ENCODE data around the gene DACH1.
A peak's percentile ranks its signal among the peaks of the same experiment; 100 is the strongest.
"Not testable (repeated sequence)": the region's sequence is repeated elsewhere in the genome, so short reads cannot be mapped to it uniquely, and the experiment has no call there.

DACH1 gene

DNA sequence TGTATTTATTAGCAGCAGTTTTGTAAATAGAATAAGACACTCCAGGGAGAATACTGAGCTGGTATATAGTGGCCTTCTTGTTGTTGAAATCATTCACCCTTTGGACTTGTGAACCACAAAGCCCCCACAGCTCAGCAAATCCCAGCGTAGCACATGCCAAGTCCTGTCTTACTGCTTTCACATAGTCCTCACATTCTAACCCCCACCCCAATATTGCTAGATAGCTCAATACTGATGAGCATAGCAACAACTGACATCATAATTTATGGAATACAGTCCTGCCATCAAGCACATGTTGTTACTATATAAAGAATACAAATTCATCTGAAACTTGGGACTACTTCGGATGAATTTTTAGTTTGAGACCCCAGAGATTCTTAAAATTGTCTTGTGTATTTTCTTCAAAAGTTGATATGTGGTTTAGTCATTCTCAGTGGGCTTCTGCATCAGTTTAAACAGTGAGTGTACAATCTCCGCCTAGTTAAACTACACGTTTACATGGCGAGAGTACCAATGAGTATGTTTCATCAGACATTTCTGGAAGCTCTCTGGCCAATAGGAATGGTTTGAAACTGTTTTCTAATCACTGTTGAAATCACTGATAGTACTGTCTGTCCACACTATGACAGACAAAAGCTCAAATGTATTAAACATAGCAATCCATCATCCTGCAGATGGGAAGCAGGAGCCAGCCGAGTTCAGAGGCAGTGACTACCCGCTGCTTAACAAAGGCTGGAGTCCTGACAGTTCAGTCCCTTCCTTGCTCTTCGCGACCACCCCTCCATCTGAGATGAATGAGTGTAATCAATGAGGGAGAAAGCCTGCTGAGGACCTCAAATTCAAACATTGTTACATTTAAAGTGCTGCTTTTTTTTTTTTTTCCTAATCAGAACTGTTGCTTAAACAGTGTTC lies 15.2 kb downstream of the DACH1 start:
- DNase-seq (ENCODE audit: low read depth in 1 of 2, low spot score in 1 of 2), result no peak
- H3K4me3 ChIP-seq (replicated peaks; ENCODE audit: insufficient read depth, low read length), result no peak overlapping the region
- no peak for TF ChIP-seq SPI1 (IDR thresholded peaks at IDR 0.05; ENCODE audit: borderline replicate concordance, low read depth)
- no peaks in the 10 kb centered on the region for H3K27me3 ChIP-seq (ENCODE audit: insufficient read depth, poor library complexity, severe bottlenecking)
- H3K27ac ChIP-seq (replicated peaks), result no peak overlapping the region

DNA sequence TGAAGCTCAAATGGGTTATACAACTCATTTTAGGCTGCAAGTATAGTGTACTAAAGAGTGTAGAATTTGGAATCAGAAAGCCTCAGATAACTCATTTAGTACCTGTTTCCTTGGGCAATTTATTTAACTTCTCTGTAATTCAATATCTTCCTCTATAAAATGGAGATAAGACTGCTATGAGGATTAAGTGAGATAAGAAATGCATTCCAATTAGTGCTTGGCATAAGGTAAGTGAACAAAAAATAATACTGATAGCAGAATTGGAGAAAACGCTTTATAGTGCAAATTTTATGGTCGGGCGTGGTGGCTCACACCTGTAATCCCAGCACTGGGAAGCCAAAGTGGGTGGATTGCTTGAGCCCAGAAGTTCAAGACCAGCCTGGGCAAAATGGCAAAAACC lies 25.0 kb downstream of the DACH1 start:
- DNase-seq (ENCODE audit: low read depth in 1 of 2, low spot score in 1 of 2), result no peak
- no peaks in the 10 kb centered on the region for H3K27me3 ChIP-seq (ENCODE audit: insufficient read depth, poor library complexity, severe bottlenecking)
- no peak overlapping the region for H3K4me3 ChIP-seq (replicated peaks; ENCODE audit: insufficient read depth, low read length)
- TF ChIP-seq, protein P1, sequence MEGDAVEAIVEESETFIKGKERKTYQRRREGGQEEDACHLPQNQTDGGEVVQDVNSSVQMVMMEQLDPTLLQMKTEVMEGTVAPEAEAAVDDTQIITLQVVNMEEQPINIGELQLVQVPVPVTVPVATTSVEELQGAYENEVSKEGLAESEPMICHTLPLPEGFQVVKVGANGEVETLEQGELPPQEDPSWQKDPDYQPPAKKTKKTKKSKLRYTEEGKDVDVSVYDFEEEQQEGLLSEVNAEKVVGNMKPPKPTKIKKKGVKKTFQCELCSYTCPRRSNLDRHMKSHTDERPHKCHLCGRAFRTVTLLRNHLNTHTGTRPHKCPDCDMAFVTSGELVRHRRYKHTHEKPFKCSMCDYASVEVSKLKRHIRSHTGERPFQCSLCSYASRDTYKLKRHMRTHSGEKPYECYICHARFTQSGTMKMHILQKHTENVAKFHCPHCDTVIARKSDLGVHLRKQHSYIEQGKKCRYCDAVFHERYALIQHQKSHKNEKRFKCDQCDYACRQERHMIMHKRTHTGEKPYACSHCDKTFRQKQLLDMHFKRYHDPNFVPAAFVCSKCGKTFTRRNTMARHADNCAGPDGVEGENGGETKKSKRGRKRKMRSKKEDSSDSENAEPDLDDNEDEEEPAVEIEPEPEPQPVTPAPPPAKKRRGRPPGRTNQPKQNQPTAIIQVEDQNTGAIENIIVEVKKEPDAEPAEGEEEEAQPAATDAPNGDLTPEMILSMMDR (IDR thresholded peaks at IDR 0.05; ENCODE audit: insufficient read depth, low read length), result no peak
- TF ChIP-seq GABPA (IDR thresholded peaks at IDR 0.05; ENCODE audit: low read depth) (no peak), SPI1 (IDR thresholded peaks at IDR 0.05; ENCODE audit: borderline replicate concordance, low read depth) (no peak), POLR2AphosphoS5 (IDR thresholded peaks at IDR 0.05; ENCODE audit: low read depth) (no peak)
- TF ChIP-seq, protein P2, sequence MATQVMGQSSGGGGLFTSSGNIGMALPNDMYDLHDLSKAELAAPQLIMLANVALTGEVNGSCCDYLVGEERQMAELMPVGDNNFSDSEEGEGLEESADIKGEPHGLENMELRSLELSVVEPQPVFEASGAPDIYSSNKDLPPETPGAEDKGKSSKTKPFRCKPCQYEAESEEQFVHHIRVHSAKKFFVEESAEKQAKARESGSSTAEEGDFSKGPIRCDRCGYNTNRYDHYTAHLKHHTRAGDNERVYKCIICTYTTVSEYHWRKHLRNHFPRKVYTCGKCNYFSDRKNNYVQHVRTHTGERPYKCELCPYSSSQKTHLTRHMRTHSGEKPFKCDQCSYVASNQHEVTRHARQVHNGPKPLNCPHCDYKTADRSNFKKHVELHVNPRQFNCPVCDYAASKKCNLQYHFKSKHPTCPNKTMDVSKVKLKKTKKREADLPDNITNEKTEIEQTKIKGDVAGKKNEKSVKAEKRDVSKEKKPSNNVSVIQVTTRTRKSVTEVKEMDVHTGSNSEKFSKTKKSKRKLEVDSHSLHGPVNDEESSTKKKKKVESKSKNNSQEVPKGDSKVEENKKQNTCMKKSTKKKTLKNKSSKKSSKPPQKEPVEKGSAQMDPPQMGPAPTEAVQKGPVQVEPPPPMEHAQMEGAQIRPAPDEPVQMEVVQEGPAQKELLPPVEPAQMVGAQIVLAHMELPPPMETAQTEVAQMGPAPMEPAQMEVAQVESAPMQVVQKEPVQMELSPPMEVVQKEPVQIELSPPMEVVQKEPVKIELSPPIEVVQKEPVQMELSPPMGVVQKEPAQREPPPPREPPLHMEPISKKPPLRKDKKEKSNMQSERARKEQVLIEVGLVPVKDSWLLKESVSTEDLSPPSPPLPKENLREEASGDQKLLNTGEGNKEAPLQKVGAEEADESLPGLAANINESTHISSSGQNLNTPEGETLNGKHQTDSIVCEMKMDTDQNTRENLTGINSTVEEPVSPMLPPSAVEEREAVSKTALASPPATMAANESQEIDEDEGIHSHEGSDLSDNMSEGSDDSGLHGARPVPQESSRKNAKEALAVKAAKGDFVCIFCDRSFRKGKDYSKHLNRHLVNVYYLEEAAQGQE (IDR thresholded peaks at IDR 0.05; ENCODE audit: insufficient replicate concordance, low read depth), result no peak
- H3K27ac ChIP-seq (replicated peaks), result no peak overlapping the region

DNA sequence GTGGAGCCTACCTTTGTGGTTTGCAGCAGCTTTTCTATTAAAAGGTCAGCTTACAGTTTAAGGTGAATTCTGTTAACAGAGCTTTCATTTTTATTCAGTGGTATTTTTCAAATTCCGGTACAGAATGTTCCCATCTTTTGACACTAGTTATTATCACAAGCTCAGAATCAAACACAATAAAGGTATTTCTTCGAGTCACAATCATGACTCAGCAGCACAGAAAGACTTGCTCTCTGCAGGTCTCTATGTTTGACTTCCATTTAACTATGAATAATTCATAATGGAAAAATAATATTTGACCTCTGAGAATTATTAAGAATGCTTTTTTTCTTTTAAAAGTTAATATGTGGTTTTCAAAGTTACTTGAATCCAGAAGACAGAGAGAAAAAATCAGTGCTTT lies 28.2 kb downstream of the DACH1 start:
- no peak overlapping the region for H3K4me3 ChIP-seq (replicated peaks; ENCODE audit: insufficient read depth, low read length)
- H3K27ac ChIP-seq (replicated peaks), result no peak overlapping the region
- no peak for DNase-seq (ENCODE audit: low read depth in 1 of 2, low spot score in 1 of 2)
- no peak for TF ChIP-seq SPI1 (IDR thresholded peaks at IDR 0.05; ENCODE audit: borderline replicate concordance, low read depth)
- H3K27me3 ChIP-seq (ENCODE audit: insufficient read depth, poor library complexity, severe bottlenecking), result no peaks in the 10 kb centered on the region

DNA sequence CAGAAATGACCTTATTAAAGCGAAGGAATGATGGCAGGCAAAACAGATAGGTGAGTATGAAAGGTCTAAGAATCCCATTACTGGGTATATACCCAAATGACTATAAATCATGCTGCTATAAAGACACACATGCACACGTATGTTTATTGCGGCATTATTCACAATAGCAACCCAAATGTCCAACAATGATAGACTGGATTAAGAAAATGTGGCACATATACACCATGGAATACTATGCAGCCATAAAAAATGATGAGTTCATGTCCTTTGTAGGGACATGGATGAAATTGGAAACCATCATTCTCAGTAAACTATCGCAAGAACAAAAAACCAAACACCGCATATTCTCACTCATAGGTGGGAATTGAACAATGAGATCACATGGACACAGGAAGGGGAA lies 29.4 kb downstream of the DACH1 start:
- not testable (repeated sequence) for H3K27ac ChIP-seq (replicated peaks); H3K27me3 ChIP-seq (ENCODE audit: insufficient read depth, poor library complexity, severe bottlenecking); DNase-seq (ENCODE audit: low read depth in 1 of 2, low spot score in 1 of 2); H3K4me3 ChIP-seq (replicated peaks; ENCODE audit: insufficient read depth, low read length)

DNA sequence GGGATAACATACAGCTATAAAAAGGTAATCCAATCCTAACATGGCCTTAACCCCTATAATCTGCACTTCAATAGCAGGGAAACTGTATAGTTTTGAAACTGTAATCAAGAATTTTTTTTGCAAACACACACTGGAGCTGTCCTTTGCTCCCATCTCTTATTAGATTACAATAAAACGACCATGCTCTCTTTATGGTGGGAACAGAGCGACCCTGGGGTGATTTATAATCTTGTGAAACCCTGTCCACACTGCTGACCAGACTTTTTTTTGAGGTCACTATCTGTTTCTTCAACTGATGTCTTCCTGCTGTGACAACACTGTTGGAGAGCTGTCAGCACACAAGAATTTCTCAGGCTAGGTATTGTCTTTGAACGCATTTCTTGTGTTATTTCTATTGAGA lies 35.3 kb downstream of the DACH1 start:
- peak in 1 of 2 experiments; percentile 43 for DNase-seq (ENCODE audit: low read depth in 1 of 2, low spot score in 1 of 2)
- peak overlapping the region; percentile 88 for H3K27ac ChIP-seq (replicated peaks)
- H3K4me3 ChIP-seq (replicated peaks; ENCODE audit: insufficient read depth, low read length), result no peak overlapping the region
- no peaks in the 10 kb centered on the region for H3K27me3 ChIP-seq (ENCODE audit: insufficient read depth, poor library complexity, severe bottlenecking)
- TF ChIP-seq GABPA (IDR thresholded peaks at IDR 0.05; ENCODE audit: low read depth) (no peak), POLR2AphosphoS5 (IDR thresholded peaks at IDR 0.05; ENCODE audit: low read depth) (no peak), SPI1 (IDR thresholded peaks at IDR 0.05; ENCODE audit: borderline replicate concordance, low read depth) (no peak)
- TF ChIP-seq, protein P2 (IDR thresholded peaks at IDR 0.05; ENCODE audit: insufficient replicate concordance, low read depth), result no peak
- TF ChIP-seq, protein P1 (IDR thresholded peaks at IDR 0.05; ENCODE audit: insufficient read depth, low read length), result no peak
